ENCODE data around the gene THADA.

Gene THADA

DNA sequence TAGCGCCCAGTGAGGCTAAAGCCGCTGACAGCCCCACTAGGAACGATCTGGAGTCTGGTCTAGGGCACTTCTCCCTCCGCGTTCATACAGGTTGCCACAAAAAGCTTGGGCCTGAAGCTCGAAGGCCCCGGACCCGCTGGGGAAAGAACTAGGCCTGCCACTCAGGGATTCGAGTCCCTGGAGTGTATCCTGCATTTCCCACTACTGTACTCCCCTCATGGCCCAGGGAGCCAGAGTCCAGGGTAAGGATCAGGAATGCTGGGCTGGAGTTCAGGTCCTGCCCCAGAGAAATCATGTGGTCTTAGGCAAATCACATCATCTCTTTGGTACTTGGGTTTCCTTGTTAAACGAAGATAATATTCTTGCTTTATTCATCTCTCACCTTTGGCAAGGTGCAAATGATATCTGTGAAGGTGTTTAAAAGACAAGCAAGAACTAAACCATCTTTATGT, 368.0 kb downstream of the THADA start:
- peaks cover 11% of the 10 kb centered on the region for H3K4me1 ChIP-seq (ENCODE audit: control insufficient read depth, insufficient read depth, low read length)
- no peaks in the 10 kb centered on the region for H3K9me3 ChIP-seq (ENCODE audit: control insufficient read depth, low read length)
- no peaks in the 10 kb centered on the region for H3K27me3 ChIP-seq (ENCODE audit: control insufficient read depth, insufficient read depth, low read length, poor library complexity, severe bottlenecking)
- H3K4me3 ChIP-seq (ENCODE audit: insufficient read depth, low read depth, low read length) = peak overlapping the region; percentile 82
- no peak overlapping the region for H3K27ac ChIP-seq (ENCODE audit: insufficient read depth, low read depth, low read length, poor library complexity, severe bottlenecking)
- 22 to 24% methylated on average over 10 of the region's 10 CpGs for WGBS, 2 experiments
- H3K36me3 ChIP-seq (ENCODE audit: control insufficient read depth, insufficient read depth, low read length) = peaks cover 3% of the 10 kb centered on the region

DNA sequence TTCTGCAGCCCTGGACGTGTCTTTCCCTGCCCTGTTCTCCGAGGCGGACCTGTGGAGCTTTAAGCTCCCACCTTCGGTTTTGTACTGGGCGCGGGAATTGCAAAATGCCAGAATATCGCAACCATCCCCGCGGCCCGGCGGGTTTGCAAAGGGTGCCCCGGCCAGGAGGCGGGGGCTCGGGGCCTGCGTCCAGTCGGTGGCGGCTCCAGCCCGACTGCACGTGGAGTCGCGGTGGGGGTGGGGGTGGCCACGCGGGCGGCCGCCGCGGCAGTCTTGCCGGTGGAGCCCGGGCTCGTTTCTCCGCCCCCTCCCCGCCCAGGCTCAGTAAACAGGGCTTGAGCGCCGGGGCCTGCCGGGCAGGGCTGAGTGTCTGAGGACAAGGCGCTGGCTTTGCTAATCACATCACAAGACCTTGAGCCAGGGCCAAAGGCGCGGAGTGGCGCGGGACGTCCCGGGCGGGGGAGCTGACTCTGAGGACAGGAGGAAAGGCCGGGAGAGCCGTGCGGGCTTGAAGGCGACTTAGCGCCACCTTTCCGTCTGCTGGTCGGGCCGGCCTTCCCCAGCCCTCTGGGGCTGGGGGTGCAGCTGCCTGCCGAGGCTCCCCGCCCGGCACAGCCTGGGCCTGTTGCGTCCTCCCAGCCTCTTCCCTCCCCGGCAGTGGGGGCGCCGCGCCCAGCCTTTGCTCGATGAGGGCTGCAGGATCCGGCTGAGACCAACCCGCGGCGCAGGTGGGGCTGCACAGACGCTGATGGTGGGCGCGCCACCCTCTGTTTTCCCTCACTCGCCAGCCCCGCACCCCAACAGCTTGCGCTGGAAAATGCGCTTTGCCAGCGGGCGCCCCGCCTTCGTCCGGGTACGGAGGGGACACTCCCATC, 368.6 kb downstream of the THADA start:
- Histone ChIP-seq H3K4me3 (ENCODE audit: insufficient read depth, low read depth, low read length) (peak overlapping the region; percentile 82), H3K27ac (ENCODE audit: insufficient read depth, low read depth, low read length, poor library complexity, severe bottlenecking) (peak overlapping the region; percentile 88), H3K9me3 (ENCODE audit: control insufficient read depth, low read length) (no peaks in the 10 kb centered on the region), H3K4me1 (ENCODE audit: control insufficient read depth, insufficient read depth, low read length) (peaks cover 15% of the 10 kb centered on the region), H3K27me3 (ENCODE audit: control insufficient read depth, insufficient read depth, low read length, poor library complexity, severe bottlenecking) (no peaks in the 10 kb centered on the region), H3K36me3 (ENCODE audit: control insufficient read depth, insufficient read depth, low read length) (peaks cover 3% of the 10 kb centered on the region)
- 0 to 1% methylated on average over 77 of the region's 77 CpGs for WGBS, 2 experiments

DNA sequence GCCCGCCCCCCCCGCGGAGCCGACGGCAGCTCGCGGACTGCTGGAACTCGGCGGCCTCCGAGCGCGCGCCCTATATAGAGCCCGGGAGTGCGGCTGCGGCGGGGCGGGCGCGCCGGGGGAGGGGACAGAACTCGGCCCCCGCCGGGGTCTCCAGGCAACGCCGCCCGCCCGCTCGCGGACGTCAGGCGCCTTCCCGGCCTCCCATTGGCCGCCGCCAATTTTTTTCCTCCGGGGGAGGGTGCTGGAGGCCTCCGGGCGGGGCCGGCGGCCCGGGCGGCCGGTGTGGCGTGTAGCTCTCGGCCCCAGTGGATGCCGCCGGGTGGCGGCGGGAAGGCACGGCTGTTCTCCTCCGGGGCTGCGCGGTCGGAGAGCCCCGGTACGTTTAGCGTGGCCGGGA, 369.3 kb downstream of the THADA start, which contains the start of gene ZFP36L2:
Gene ZFP36L2, minus strand, starts transcription at position 49 of the 397 bp plus-strand sequence. CDS start 291 bp downstream, outside the sequence.
- H3K4me3 ChIP-seq (ENCODE audit: insufficient read depth, low read depth, low read length) = peak within 1 kb of the TSS; percentile 82
- H3K9me3 ChIP-seq (ENCODE audit: control insufficient read depth, low read length) = no peaks in the 10 kb centered on the region
- peaks cover 19% of the 10 kb centered on the region for H3K4me1 ChIP-seq (ENCODE audit: control insufficient read depth, insufficient read depth, low read length)
- WGBS, 2 experiments = 0% methylated on average over 58 of the region's 58 CpGs
- H3K27me3 ChIP-seq (ENCODE audit: control insufficient read depth, insufficient read depth, low read length, poor library complexity, severe bottlenecking) = no peaks in the 10 kb centered on the region
- peaks cover 3% of the 10 kb centered on the region for H3K36me3 ChIP-seq (ENCODE audit: control insufficient read depth, insufficient read depth, low read length)
- peak within 1 kb of the TSS; percentile 88 for H3K27ac ChIP-seq (ENCODE audit: insufficient read depth, low read depth, low read length, poor library complexity, severe bottlenecking)

DNA sequence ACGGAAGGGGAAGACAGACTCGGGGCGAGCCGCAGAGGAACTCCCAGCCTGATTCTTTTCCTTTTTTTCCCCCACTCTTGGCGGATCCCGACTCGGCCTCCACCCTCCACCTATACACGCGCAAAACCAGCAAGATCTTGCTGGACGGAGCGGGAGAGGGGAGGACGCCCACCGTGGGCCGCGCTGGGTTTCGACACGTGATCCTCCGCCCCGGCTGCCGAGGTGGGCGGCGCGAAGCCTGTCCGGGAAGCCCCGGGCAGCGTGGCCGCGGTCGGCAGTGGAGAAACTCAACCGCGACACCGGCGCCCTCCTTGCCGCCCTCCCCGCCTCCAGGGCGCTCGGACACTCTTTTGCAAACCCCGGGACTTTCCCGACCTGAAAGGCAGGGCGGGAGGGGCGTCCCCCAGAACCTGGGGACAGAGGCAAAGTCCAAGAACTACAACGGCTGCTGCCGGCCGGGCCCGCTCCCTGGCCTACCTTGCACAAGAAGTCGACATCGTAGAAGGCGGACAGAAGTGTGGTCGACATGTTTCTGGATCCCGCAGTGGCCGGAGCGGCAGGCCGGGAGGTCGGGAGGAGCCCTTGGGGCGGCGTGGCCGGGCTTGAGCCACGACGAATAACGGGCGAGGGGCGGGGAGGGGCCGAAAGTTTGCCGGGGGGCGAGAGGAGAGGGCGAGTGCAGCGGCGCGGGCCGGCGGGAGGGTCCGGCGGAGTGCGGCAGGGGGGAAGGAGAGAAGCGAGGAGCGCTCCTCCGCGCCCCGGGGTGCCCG, 369.9 kb downstream of the THADA start:
- Histone ChIP-seq H3K4me3 (ENCODE audit: insufficient read depth, low read depth, low read length) (peak overlapping the region; percentile 82), H3K27ac (ENCODE audit: insufficient read depth, low read depth, low read length, poor library complexity, severe bottlenecking) (peak overlapping the region; percentile 88), H3K4me1 (ENCODE audit: control insufficient read depth, insufficient read depth, low read length) (peaks cover 24% of the 10 kb centered on the region), H3K36me3 (ENCODE audit: control insufficient read depth, insufficient read depth, low read length) (peaks cover 3% of the 10 kb centered on the region), H3K27me3 (ENCODE audit: control insufficient read depth, insufficient read depth, low read length, poor library complexity, severe bottlenecking) (no peaks in the 10 kb centered on the region), H3K9me3 (ENCODE audit: control insufficient read depth, low read length) (no peaks in the 10 kb centered on the region)
- WGBS, 2 experiments = 0 to 1% methylated on average over 80 of the region's 80 CpGs

DNA sequence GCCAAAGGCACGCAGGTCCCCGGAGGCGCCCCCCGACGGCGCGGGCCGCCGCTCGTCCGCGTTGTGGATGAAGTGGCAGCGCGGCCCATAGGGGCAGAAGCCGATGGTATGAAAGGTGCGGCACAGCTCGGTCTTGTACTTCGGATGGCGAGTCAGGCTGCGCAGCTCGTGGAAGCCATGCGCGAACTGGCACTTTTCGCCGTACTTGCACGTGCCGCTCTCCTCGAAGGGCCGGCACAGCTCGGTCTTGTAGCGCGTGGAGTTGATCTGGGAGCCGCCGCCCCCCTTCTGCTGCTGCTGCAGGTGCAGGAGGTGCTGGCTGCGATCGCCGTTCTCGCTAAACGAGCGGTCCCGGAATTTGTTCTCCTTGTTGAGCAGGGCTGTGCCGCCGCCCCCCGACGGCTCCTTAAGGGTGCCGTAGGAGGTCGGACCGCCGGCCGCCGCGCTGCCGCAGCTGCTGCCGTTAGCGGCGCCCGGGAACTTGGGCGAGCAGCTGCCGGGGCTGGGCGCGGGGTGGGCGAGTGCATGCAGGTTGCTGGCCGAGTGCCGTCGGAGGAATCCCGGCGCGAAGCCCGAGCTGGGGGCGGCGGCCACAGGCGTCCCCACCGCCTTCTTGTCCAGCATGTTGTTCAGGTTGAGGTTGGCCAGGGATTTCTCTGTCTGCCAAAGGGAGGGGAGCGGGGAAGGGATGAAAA, 370.6 kb downstream of the THADA start:
- 4% methylated on average over 74 of the region's 74 CpGs for WGBS, 2 experiments
- Histone ChIP-seq H3K9me3 (ENCODE audit: control insufficient read depth, low read length) (no peaks in the 10 kb centered on the region), H3K4me1 (ENCODE audit: control insufficient read depth, insufficient read depth, low read length) (peaks cover 31% of the 10 kb centered on the region), H3K4me3 (ENCODE audit: insufficient read depth, low read depth, low read length) (peak overlapping the region; percentile 82), H3K27me3 (ENCODE audit: control insufficient read depth, insufficient read depth, low read length, poor library complexity, severe bottlenecking) (no peaks in the 10 kb centered on the region), H3K27ac (ENCODE audit: insufficient read depth, low read depth, low read length, poor library complexity, severe bottlenecking) (peak overlapping the region; percentile 88), H3K36me3 (ENCODE audit: control insufficient read depth, insufficient read depth, low read length) (peaks cover 3% of the 10 kb centered on the region)

DNA sequence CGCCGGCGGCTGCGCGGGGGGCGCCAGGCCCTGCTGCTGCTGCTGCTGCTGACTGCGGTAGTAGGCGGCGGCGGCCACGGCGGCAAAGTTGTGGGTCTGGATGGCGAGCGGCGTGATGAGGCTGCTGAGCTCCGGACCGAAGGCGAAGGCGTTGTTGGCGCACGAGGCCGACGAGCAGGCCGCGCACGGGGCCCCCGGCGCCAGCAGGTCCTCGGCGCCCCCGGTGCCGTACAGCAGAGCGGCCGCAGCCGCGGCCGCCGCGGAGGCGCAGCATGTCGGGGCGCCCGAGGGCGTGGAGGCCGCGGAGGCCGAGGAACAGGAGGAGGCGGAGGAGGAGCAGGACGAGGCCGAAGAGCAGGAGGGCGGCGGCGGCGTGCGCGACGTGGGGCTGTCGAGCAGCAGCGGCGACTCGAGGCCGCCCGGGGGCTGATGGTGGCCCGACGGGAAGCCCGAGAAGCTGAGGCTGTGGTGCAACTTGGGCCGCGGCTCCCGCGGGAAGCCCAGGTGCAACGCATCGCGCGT, 371.2 kb downstream of the THADA start:
- Histone ChIP-seq H3K9me3 (ENCODE audit: control insufficient read depth, low read length) (no peaks in the 10 kb centered on the region), H3K27me3 (ENCODE audit: control insufficient read depth, insufficient read depth, low read length, poor library complexity, severe bottlenecking) (no peaks in the 10 kb centered on the region), H3K4me3 (ENCODE audit: insufficient read depth, low read depth, low read length) (peak overlapping the region; percentile 82), H3K36me3 (ENCODE audit: control insufficient read depth, insufficient read depth, low read length) (peaks cover 3% of the 10 kb centered on the region), H3K27ac (ENCODE audit: insufficient read depth, low read depth, low read length, poor library complexity, severe bottlenecking) (peak overlapping the region; percentile 44), H3K4me1 (ENCODE audit: control insufficient read depth, insufficient read depth, low read length) (peaks cover 37% of the 10 kb centered on the region)
- 3 to 4% methylated on average over 74 of the region's 74 CpGs for WGBS, 2 experiments

DNA sequence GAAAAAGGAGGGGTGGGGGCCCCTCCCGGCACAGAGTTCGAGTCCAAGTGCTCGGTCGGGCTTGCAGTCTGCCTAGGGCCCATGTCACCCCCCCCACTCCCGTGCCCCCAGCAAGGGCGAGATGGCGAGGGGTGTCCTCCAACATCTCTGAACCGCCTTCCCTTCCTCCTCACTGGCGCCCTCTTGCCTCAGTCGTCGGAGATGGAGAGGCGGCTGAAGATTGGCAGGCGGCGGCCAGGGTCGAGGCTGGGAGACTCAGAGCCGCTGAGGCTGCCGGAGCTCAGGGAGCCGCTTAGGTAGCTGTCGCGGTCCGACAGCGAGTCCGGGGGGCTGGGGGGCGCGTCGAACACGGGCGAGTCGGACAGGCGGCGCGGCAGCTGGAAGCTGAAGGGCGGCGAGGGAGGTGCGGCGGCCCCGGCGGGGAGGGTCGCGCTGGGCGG, 371.7 kb downstream of the THADA start:
- Histone ChIP-seq H3K4me1 (ENCODE audit: control insufficient read depth, insufficient read depth, low read length) (peaks cover 42% of the 10 kb centered on the region), H3K27ac (ENCODE audit: insufficient read depth, low read depth, low read length, poor library complexity, severe bottlenecking) (peak overlapping the region; percentile 44), H3K36me3 (ENCODE audit: control insufficient read depth, insufficient read depth, low read length) (peaks cover 3% of the 10 kb centered on the region), H3K27me3 (ENCODE audit: control insufficient read depth, insufficient read depth, low read length, poor library complexity, severe bottlenecking) (no peaks in the 10 kb centered on the region), H3K9me3 (ENCODE audit: control insufficient read depth, low read length) (no peaks in the 10 kb centered on the region), H3K4me3 (ENCODE audit: insufficient read depth, low read depth, low read length) (peak overlapping the region; percentile 82)
- 1% methylated on average over 41 of the region's 41 CpGs for WGBS, 2 experiments

DNA sequence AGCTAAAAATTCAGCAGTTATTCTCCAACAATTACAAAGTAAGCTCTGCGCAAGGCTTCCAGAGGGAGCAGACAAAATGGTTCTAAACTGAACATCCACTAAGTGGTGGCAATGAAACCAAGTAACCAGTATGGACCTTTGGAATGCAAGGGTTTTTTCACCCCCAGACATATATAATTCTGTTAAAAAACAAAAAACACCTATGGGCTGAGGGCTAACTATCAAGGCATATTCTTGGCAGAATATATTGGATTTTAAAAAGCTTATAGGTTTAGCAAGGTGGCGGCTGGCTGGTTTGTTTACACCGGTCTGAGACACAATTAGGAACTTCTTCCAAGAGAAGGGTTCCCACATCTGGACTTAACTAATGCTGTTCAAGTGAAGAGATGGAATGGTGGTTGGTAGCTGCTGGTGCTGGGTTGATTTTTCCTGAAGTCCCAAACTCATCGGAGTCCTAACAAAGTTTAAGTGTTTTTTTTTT, 372.3 kb downstream of the THADA start:
- Histone ChIP-seq H3K27ac (ENCODE audit: insufficient read depth, low read depth, low read length, poor library complexity, severe bottlenecking) (peak overlapping the region; percentile 16), H3K4me3 (ENCODE audit: insufficient read depth, low read depth, low read length) (peak overlapping the region; percentile 82), H3K4me1 (ENCODE audit: control insufficient read depth, insufficient read depth, low read length) (peaks cover 48% of the 10 kb centered on the region), H3K27me3 (ENCODE audit: control insufficient read depth, insufficient read depth, low read length, poor library complexity, severe bottlenecking) (no peaks in the 10 kb centered on the region), H3K9me3 (ENCODE audit: control insufficient read depth, low read length) (no peaks in the 10 kb centered on the region), H3K36me3 (ENCODE audit: control insufficient read depth, insufficient read depth, low read length) (peaks cover 3% of the 10 kb centered on the region)
- WGBS, 2 experiments = 44 to 45% methylated on average over 3 to 4 of the region's 4 CpGs

DNA sequence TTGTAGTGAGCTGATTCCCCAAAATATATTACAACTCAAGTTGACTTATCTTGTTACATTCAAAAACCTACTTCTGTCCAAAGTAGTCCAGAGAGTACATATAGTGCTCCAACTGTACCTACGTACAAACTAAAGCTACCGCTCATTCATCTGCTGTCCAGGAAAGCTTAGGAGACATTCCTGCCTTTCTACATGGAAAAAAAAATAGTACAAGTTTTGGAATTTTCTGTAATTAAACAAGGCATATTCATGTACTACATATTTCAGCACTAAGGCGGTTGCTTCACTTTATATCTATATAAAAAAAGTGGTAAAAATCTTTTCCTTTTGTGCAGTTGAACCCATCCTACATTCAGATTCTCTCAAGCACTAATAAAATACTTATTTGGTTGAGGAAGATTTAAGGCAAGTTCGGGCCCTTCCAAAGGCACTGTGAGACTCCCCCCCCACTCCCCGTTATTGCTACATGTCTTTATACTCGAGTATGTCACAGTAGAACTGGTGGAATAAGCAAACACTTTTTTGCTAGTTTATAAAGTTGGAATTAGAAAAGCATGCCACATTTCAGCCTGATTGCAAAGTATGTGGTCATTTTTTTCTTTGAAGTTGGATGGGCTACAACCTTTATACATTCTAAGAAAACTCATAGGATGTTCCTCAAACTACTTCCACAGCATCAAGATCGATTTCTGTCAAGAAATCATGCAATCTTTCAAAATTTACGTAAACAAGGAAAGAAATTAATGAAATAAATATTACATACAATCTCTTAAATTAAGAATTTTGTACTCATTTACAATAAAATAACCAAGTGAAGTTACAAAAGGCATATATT, 373.1 kb downstream of the THADA start:
- 54 to 68% methylated on average over 4 to 6 of the region's 8 CpGs for WGBS, 2 experiments
- peak overlapping the region; percentile 2 for H3K4me3 ChIP-seq (ENCODE audit: insufficient read depth, low read depth, low read length)
- no peaks in the 10 kb centered on the region for H3K9me3 ChIP-seq (ENCODE audit: control insufficient read depth, low read length)

More for the DNA sequence above, 373.1 kb downstream of the THADA start:
- Histone ChIP-seq H3K36me3 (ENCODE audit: control insufficient read depth, insufficient read depth, low read length) (peaks cover 3% of the 10 kb centered on the region), H3K27me3 (ENCODE audit: control insufficient read depth, insufficient read depth, low read length, poor library complexity, severe bottlenecking) (no peaks in the 10 kb centered on the region), H3K27ac (ENCODE audit: insufficient read depth, low read depth, low read length, poor library complexity, severe bottlenecking) (peak overlapping the region; percentile 86), H3K4me1 (ENCODE audit: control insufficient read depth, insufficient read depth, low read length) (peaks cover 55% of the 10 kb centered on the region)
